ENCODE measurements around the gene SLC9A9. TPM values are rescaled to one million over a fixed set of nuclear protein-coding genes. Genes with fewer than 3 reads are reported as not detected.

Gene SLC9A9
- total RNA-seq, 1 donor from 2014 or later: 1.2 TPM

GRCh38 chr3:143239031-143239430 is 609.2 kb downstream of the SLC9A9 start:
- no peak for DNase-seq (ENCODE audit: extremely low read depth, low read depth, low spot score)

DNA sequence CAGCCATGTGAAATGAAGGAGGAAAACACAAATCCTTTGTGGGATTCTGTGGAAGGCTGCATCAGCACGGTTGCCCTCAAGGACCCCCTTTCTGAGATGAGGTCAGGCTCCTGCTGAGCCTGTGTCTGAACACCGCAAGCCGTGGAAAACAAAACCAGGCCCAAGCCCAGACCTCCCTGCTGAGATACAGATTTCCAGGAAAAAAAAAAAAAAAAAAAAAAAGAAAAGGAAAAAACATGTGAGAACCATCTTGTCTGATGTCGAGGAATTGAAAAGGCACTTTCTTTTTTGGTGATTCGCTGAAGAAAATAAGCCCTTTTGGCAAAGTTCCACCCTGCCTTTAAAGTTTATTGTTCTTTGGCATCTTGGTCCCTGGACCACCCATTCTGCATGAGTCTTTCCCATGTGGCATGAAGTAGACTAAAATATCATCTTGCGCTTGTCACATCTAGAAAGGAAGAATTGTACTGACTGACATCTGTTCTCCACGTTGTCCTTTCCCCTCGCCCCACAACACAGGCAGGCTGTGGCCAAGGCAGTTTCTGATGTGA is 611.1 kb downstream of the SLC9A9 start:
- no peak for DNase-seq (ENCODE audit: extremely low read depth, low read depth, low spot score)

- DNase-seq (ENCODE audit: extremely low read depth, low read depth, low spot score): no peak
These were observed 611.9 kb downstream of the SLC9A9 start for GRCh38 chr3:143236226-143236964.

- DNase-seq (ENCODE audit: extremely low read depth, low read depth, low spot score): no peak
These were observed 612.6 kb downstream of the SLC9A9 start for GRCh38 chr3:143235614-143236204.

- DNase-seq (ENCODE audit: extremely low read depth, low read depth, low spot score): no peak
These were observed 613.7 kb downstream of the SLC9A9 start for GRCh38 chr3:143234526-143234925.

DNA sequence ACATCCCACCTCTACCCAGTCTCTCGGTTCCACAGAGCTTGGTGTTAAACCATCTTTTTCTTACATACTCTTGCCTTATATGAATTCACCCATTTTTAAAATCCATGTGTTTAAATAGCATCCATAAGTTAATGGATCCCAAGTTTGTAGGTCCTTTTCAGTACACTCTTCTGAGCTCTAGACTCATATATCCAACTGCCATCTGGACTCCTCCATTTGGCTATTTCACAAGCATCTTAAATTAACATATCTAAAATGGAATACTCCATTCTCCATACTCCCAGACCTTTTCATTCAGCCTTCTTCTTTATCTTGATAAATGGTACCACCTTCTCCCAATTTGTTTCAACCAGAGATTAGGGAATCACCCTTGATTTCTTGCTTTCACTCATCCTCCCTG is 615.3 kb downstream of the SLC9A9 start:
- DNase-seq (ENCODE audit: extremely low read depth, low read depth, low spot score): no peak

DNA sequence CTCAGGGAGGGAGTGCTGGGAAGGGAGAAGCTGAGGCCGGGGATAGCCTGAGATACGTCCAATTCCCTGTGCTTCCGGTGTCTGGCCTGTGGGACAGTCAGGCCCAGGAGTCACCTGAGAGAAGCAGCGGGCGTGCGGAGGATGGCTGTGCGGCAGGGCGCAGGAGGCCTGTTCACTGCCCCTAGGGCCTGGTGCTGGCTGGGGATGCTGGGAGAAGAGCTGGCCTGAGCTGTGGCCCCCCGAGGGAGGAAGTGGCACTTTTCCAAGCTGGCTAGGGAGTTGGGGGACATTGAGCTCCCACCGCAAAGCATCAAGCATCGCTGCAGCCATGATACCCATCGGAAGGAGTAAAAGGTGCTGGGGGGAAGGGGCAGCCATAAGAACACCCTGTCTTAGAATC is 619.9 kb downstream of the SLC9A9 start:
- DNase-seq (ENCODE audit: extremely low read depth, low read depth, low spot score): no peak

DNA sequence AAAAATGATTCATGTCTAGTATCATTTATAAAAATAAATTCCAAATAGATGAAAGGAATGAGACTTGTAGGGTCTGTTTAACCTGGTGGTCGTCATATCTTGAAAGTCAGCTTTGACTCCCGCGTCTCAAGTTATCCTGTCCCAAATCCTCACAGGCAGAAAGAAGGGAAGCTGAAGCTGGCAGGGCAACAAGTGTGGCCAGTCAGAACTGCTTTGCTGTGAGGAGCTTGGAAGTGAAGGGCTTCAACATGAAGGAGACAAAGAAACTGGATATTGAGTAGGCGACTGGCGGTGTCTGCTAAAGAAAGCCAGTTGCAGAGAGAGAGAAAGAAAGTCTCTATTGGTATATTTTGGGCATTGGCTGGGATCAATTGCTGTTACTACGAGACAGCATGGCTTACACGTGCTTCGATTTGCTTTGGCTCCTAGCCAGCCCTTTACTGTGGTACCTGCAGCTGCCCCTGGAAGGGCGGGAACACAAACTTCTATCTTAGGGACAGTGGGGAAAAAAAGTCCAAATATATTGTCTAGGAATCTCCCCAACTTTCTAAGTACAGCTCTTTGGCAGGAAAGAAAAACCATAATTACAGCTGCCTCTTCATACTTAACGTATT is 621.5 kb downstream of the SLC9A9 start:
- no peak for DNase-seq (ENCODE audit: extremely low read depth, low read depth, low spot score)

DNA sequence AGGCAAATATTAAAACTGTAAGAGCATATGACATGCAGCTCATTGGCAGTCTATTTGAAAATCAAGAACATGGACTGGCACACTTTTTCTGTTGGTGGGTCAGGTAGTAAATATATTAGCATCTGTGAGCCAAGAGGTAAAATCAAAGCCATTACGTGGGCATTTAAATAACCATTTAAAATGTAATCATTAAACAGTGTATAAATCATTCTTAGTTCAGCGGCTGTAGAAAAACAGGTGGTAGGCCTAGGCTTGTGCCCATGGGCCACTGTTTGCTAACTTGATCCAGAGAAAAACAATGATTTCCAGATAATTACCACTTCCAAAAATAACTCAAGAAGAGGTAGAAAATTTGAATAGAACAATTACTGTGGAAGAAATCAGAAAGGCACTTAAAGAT is 623.6 kb downstream of the SLC9A9 start:
- no peak for DNase-seq (ENCODE audit: extremely low read depth, low read depth, low spot score)

- no peak for DNase-seq (ENCODE audit: extremely low read depth, low read depth, low spot score)
These were observed 625.3 kb downstream of the SLC9A9 start for GRCh38 chr3:143222981-143223380.

- DNase-seq (ENCODE audit: extremely low read depth, low read depth, low spot score): no peak
These were observed 625.8 kb downstream of the SLC9A9 start for GRCh38 chr3:143222505-143222904.

DNA sequence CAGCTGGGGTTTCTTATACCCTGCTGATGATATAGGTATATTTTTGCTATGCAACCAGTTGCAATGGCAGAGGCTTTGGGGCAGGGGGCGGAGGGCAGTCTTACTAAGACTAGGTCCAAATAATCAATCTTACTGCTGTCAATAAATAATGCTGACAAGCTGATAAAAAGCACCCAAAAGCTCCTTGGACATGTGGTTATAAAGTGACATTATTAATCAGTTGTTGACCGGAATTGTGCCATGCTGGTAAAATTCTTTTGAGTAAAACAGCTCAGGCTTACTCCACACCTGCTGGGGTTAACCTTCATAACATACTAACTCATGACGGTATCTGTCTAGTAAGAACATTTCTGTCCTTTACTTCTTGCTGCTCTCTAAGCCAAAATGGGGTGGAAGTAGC is 626.8 kb downstream of the SLC9A9 start:
- DNase-seq (ENCODE audit: extremely low read depth, low read depth, low spot score): no peak

- no peak for DNase-seq (ENCODE audit: extremely low read depth, low read depth, low spot score)
These were observed 627.5 kb downstream of the SLC9A9 start for GRCh38 chr3:143220741-143221140.

DNA sequence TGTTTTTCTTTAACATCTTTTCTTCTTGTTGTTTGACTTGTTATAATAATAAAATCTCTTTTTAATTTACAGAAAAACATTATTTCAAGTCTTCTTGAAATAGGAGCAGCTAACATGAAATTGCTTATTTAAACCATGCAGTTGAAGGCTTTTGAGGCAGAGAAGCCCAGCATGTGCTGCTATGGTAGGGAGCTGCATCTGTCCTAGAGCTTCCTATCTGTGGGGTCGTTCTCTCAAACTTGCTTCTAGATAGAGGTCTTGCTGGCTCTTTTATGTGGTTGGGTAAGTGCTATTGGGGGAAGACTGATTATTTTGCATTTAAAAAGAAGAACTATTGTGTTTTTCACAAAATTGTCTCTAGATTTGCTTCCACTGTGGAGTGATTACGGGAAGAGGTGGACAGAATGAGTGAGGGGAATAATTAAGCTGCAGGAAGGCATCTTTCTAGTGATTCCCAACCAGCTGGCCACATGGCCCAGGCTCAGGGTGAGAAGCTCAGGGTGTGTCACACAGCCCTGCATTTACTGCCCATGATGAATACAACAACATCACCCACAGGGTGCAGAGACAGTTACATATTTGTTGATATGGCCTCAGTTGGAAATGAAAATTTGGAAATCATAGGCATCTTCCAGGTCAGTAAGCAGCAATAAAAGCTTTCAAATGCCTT is 630.0 kb downstream of the SLC9A9 start:
- no peak for DNase-seq (ENCODE audit: extremely low read depth, low read depth, low spot score)

DNA sequence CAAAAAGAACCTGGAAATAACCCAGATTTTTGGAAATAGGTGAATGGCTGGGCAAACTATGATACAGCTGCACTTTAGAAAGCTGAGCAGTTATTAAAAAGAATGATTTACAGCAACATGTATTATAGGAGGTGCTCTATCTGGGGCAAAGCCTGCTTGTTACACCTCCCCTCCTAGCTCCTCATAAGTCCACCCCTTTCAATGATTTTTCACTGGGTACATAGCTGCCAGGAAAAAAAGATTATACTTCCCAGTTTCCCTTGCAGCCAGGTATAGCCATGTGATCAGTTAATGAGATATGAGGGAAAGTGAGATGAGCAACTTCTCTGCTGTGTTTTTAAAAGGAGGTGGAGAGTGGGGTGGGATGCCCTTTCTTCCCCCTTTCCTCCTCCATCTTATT is 631.0 kb downstream of the SLC9A9 start:
- DNase-seq (ENCODE audit: extremely low read depth, low read depth, low spot score): no peak

GRCh38 chr3:143216709-143217182 is 631.5 kb downstream of the SLC9A9 start:
- DNase-seq (ENCODE audit: extremely low read depth, low read depth, low spot score): no peak

Other genes starting within 250 kb of the SLC9A9 start
- 23.1 and 29.1 TPM in 2 replicates for gene DIPK2A, start 123.4 kb upstream of the SLC9A9 start, total RNA-seq

Measured in glomerular endothelial cell (primary cell).